HepG2 (cell line): ENCODE data around the gene TTC5. TPM values are rescaled to one million over a fixed set of nuclear protein-coding genes. Genes with fewer than 3 reads are reported as not detected.

Source experiments
- ATAC-seq: fragments of 200-7000 bp; cut with Tn5 transposase; 3 replicates; pipeline ENCODE4 v1.9.1; 2020; ENCODE audit warnings: mild to moderate bottlenecking, moderate library complexity
- BruUV-seq: library from RNA; stranded (reverse); fragments of 400-500 nt; replicated peaks from 2 replicates; lab custom pipeline; 2021; lab: Mats Ljungman, UMichigan
- CTCF ChIA-PET: fragments of 300-600 bp; formaldehyde crosslinking; extraction: SDS; loops from one replicate; lab custom pipeline; 2021; ENCODE audit warnings: low total read pairs, inconsistent platforms, low intra/inter-chr PET ratio; lab: Yijun Ruan, JAX
- POLR2A ChIA-PET: fragments of 350-600 bp; sonication (Branson Sonifier 250); formaldehyde crosslinking; loops from one replicate; lab custom pipeline; 2020; ENCODE audit warnings: antibody characterized with exemption, inconsistent platforms; lab: Yijun Ruan, JAX
- DNase-seq: peaks from one replicate; pipeline ENCODE4 v3.0.0-alpha.2; 2015; ENCODE audit warnings: low spot score
- FAIRE-seq: peaks from 3 replicates; lab custom pipeline; 2011; peaks lifted over from hg19 to GRCh38; lab: Jason Lieb, UNC
- H2AFZ ChIP-seq: one replicate; pipeline ENCODE4 v1.6.1; 2011; ENCODE audit warnings: low read length, inconsistent platforms
- H3K27ac ChIP-seq: fragments of 300-600 bp; 3 replicates; pipeline ENCODE4 v1.8.0; 2011; ENCODE audit warnings: mixed run types, mild to moderate bottlenecking, mixed read lengths, low read length, inconsistent platforms; ENCODE audit not compliant: insufficient read depth; ENCODE audit errors: extremely low read length
- H3K27me3 ChIP-seq, 2 experiments: fragments of 200-600 bp in 1 of 2; 2 replicates in 1 of 2; 3 replicates in 1 of 2; pipeline versions ENCODE4 v1.6.0 to v1.8.0; 2011; ENCODE audit warnings: low read length in 2 of 2, mild to moderate bottlenecking in 2 of 2, moderate library complexity in 2 of 2, inconsistent platforms in 1 of 2; ENCODE audit not compliant: insufficient read depth in 2 of 2, control insufficient read depth in 1 of 2
- H3K36me3 ChIP-seq, 2 experiments: fragments of 200-600 bp in 1 of 2; replicated peaks in 1 of 2; 2 replicates in 1 of 2; 3 replicates in 1 of 2; pipeline versions ENCODE4 v1.5.1 to v1.8.0; 2011; ENCODE audit warnings: low read length in 2 of 2, inconsistent platforms in 1 of 2; ENCODE audit not compliant: insufficient read depth in 2 of 2, control insufficient read depth in 1 of 2
- H3K4me1 ChIP-seq: 2 replicates; pipeline ENCODE4 v1.5.1; 2012; ENCODE audit warnings: low read length, inconsistent platforms; ENCODE audit not compliant: insufficient read depth
- H3K4me2 ChIP-seq: 2 replicates; pipeline ENCODE4 v1.6.0; 2011; ENCODE audit warnings: low read depth, low read length, inconsistent platforms
- H3K4me3 ChIP-seq, 3 experiments: fragments of 200-600 bp in 1 of 3; sonication (generic), shearing (Covaris generic) in 1 of 3; replicated peaks in 1 of 3; 2 replicates each; pipeline ENCODE4 v1.5.1; 2011 to 2016; ENCODE audit warnings: low read length in 3 of 3, inconsistent platforms in 2 of 3, low read depth in 2 of 3, mild to moderate bottlenecking in 2 of 3, control low read depth in 1 of 3, mixed read lengths in 1 of 3; ENCODE audit not compliant: insufficient read depth in 1 of 3
- H3K79me2 ChIP-seq: one replicate; pipeline ENCODE4 v1.6.1; 2011; ENCODE audit warnings: low read length, inconsistent platforms; ENCODE audit not compliant: insufficient read depth
- H3K9ac ChIP-seq: 2 replicates; pipeline ENCODE4 v1.6.0; 2011; ENCODE audit warnings: mild to moderate bottlenecking, low read depth, low read length, inconsistent platforms; ENCODE audit not compliant: insufficient read depth
- H3K9me3 ChIP-seq: 2 replicates; pipeline ENCODE4 v1.5.1; 2012; ENCODE audit warnings: mild to moderate bottlenecking, low read length
- H4K20me1 ChIP-seq: 2 replicates; pipeline ENCODE4 v1.6.0; 2011; ENCODE audit warnings: inconsistent platforms, mild to moderate bottlenecking, low read length, moderate library complexity; ENCODE audit not compliant: insufficient read depth
- ATF4 ChIP-seq, 2 experiments: fragments of 450-650 bp in 1 of 2; sonication (generic) in 1 of 2; formaldehyde crosslinking; IDR thresholded peaks; 2 replicates each; pipeline versions ENCODE4 v1.5.0 to v1.8.0; 2020 to 2022; ENCODE audit warnings: mild to moderate bottlenecking in 1 of 2, missing genetic modification reagents in 1 of 2
- BRCA1 ChIP-seq: sonication (generic); formaldehyde crosslinking; IDR thresholded peaks from 2 replicates; pipeline ENCODE4 v1.4.0; 2020; ENCODE audit warnings: missing genetic modification reagents
- CENPBD1 ChIP-seq: sonication (generic); formaldehyde crosslinking; IDR thresholded peaks from 2 replicates; pipeline ENCODE4 v1.8.0; 2022; ENCODE audit warnings: missing genetic modification reagents, low read depth, mild to moderate bottlenecking, borderline replicate concordance
- E2F5 ChIP-seq: sonication (generic); formaldehyde crosslinking; conservative IDR thresholded peaks from 2 replicates; pipeline ENCODE4 v1.4.0; 2020; ENCODE audit warnings: missing genetic modification reagents
- HNRNPUL1 ChIP-seq: fragments of 200-400 bp; formaldehyde crosslinking; IDR thresholded peaks from 2 replicates; pipeline ENCODE4 v1.6.1; 2017; ENCODE audit warnings: low read depth, mild to moderate bottlenecking, low read length, moderate library complexity
- IKZF5 ChIP-seq: IDR thresholded peaks from 2 replicates; pipeline ENCODE4 v1.6.1; 2018; ENCODE audit warnings: missing genetic modification reagents, mild to moderate bottlenecking, missing compliant biosample characterization
- KAT8 ChIP-seq: IDR thresholded peaks from 2 replicates; pipeline ENCODE4 v1.6.1; 2016; ENCODE audit warnings: missing genetic modification reagents, missing compliant biosample characterization
- KDM3A ChIP-seq: IDR thresholded peaks from 2 replicates; pipeline ENCODE4 v1.6.1; 2018; ENCODE audit warnings: low read depth, missing compliant biosample characterization
- KLF15 ChIP-seq: sonication (generic); formaldehyde crosslinking; IDR thresholded peaks from 2 replicates; pipeline ENCODE4 v1.8.1; 2023; ENCODE audit warnings: borderline replicate concordance, mild to moderate bottlenecking, inconsistent platforms, missing genetic modification reagents, mixed read lengths
- NR3C1 ChIP-seq: sonication (generic); formaldehyde crosslinking; IDR thresholded peaks from 2 replicates; pipeline ENCODE4 v1.4.0; 2020; ENCODE audit warnings: missing genetic modification reagents
- RNF219 ChIP-seq: sonication (generic); formaldehyde crosslinking; IDR thresholded peaks from 2 replicates; pipeline ENCODE4 v1.5.0; 2020; ENCODE audit warnings: mild to moderate bottlenecking, missing genetic modification reagents
- SAP130 ChIP-seq: IDR thresholded peaks from 2 replicates; pipeline ENCODE4 v1.6.1; 2016; ENCODE audit warnings: low read depth
- ZFP62 ChIP-seq: sonication (generic); formaldehyde crosslinking; IDR thresholded peaks from 2 replicates; pipeline ENCODE4 v1.4.0; 2020; ENCODE audit warnings: missing genetic modification reagents
- ZNF317 ChIP-seq: sonication (generic); formaldehyde crosslinking; IDR thresholded peaks from 2 replicates; pipeline ENCODE4 v1.5.0; 2020; ENCODE audit warnings: mild to moderate bottlenecking, missing genetic modification reagents
- ZNF331 ChIP-seq: sonication (generic); formaldehyde crosslinking; IDR thresholded peaks from 2 replicates; pipeline ENCODE4 v1.4.0; 2020; ENCODE audit warnings: missing genetic modification reagents
- ZNF747 ChIP-seq: sonication (generic); formaldehyde crosslinking; IDR thresholded peaks from 2 replicates; pipeline ENCODE4 v1.8.1; 2023; ENCODE audit warnings: missing genetic modification reagents, mild to moderate bottlenecking, borderline replicate concordance
- ZSCAN25 ChIP-seq: sonication (generic); formaldehyde crosslinking; IDR thresholded peaks from 2 replicates; pipeline ENCODE4 v1.8.0; 2022; ENCODE audit warnings: mild to moderate bottlenecking, missing genetic modification reagents
- WGBS: methylation state at CpG from one replicate; pipeline ENCODE4 v1.1.6; 2017; ENCODE audit warnings: low lambda C conversion rate; 5-methylcytosine and 5-hydroxymethylcytosine counted together
- in situ Hi-C: cut with HindIII; loops from 2 replicates; pipeline ENCODE4 v1.10.0; 2017; ENCODE audit warnings: low pct_unique_long_range_greater_than_20kb; ENCODE audit not compliant: extremely low pct_ligation_motif_present
- intact Hi-C: fragments of 100-400 bp; cut with micrococcal nuclease; formaldehyde crosslinking; loops from one replicate; pipeline ENCODE4 v1.10.0; 2022; ENCODE audit not compliant: unreplicated experiment
- polyA plus RNA-seq, 8 experiments: library from polyadenylated mRNA; depleted of rRNA in 3 of 8; stranded (reverse) in 7 of 8; unstranded in 1 of 8; fragments of >200 nt; fragmentation: Illumina TruSeq in 4 of 8; extraction: Trizol in 4 of 8; gene quantifications; 2 replicates each; pipeline versions ENCODE4 v1.2.1 to v1.2.3, GENCODE V29; 2011 to 2016; ENCODE audit warnings: low read depth in 4 of 8, missing spikeins in 1 of 8, mixed read lengths in 1 of 8; ENCODE audit not compliant: insufficient read depth in 1 of 8
- total RNA-seq, 5 experiments: library from RNA; depleted of rRNA; stranded (reverse); fragments of >200 nt; fragmentation: Illumina TruSeq; extraction: Trizol; gene quantifications; 2 replicates each; pipeline ENCODE4 v1.2.3, GENCODE V29; 2016; ENCODE audit warnings: low read depth in 1 of 5

TTC5 gene
- total and polyA plus RNA-seq, 2 of the 13 experiments (the other 11 are each of a cell fraction or from before 2014, with no cell fraction given) = 8.7 to 28.5 TPM

GRCh38 chr14:20327005-20327869 is 21.5 kb upstream of the TTC5 start:
- peaks cover 49% of the 10 kb centered on the region for H3K4me1 ChIP-seq
- H3K27ac ChIP-seq = peak overlapping the region; percentile 4
- H3K4me2 ChIP-seq = peak overlapping the region; percentile 30; the same call in 1 of the 2 replicates
- 42% methylated on average over 8 of the region's 8 CpGs for WGBS
- peak overlapping the region; percentile 15; the same call in 1 of the 2 replicates for H3K9ac ChIP-seq
- no TSS peak for BruUV-seq
- in situ Hi-C loops = loop anchor here (5.0 to 25.0 kb wide), 4 partner anchors 135 to 660 kb away; partner anchors contain the start of genes ANG, APEX1, METTL17 and OSGEP
- H3K79me2 ChIP-seq = peaks cover 66% of the 10 kb centered on the region
- FAIRE-seq (peak; percentile 70), ATAC-seq (peak; percentile 54; the same call in 2 of the 3 replicates), DNase-seq (peak; percentile 79)
- ChIA-PET POLR2A (interaction anchor here (0.8 to 9.8 kb wide), 5 partner anchors 15 to 279 kb away, joined by 3 to 139 read pairs (median 9); partner anchors contain the start of genes APEX1, PARP2 and PIP4P1), CTCF (interaction anchor here (0.8 to 3.0 kb wide), 5 partner anchors 22 to 283 kb away, joined by 4 to 26 read pairs (median 4); partner anchors contain the start of gene TTC5)
- no peaks in the 10 kb centered on the region for H3K27me3 ChIP-seq
- intact Hi-C loops = loop anchor here (1.0 to 5.0 kb wide), 5 partner anchors 16 to 279 kb away; partner anchors contain the start of genes PARP2 and TEP1
- H4K20me1 ChIP-seq = peaks cover 37% of the 10 kb centered on the region
- peaks cover 12 to 53% of the 10 kb centered on the region in 2 experiments for H3K36me3 ChIP-seq
- no peak overlapping the region for H3K4me3 ChIP-seq
- H2AFZ ChIP-seq = no peak overlapping the region
- no peaks in the 10 kb centered on the region for H3K9me3 ChIP-seq
- TF ChIP-seq SAP130 (peak; percentile 47; the same call in 1 of the 2 replicates), ZNF747 (CRISPR knock-in tag) (no peak), ZFP62 (no peak), RNF219 (CRISPR knock-in tag) (no peak), IKZF5 (CRISPR knock-in tag) (no peak), CENPBD1 (CRISPR knock-in tag) (no peak), KDM3A (CRISPR knock-in tag) (peak; percentile 65; the same call in 1 of the 2 replicates), ZNF331 (0 out of 2 replicates have a peak, but pooled peaks have one; percentile 31), HNRNPUL1 (no peak), ZSCAN25 (no peak), E2F5 (CRISPR knock-in tag) (no peak), NR3C1 (CRISPR knock-in tag) (no peak), ATF4 (CRISPR knock-in tag; IDR thresholded peaks at IDR 0.05) (no peak), BRCA1 (CRISPR knock-in tag) (no peak), KAT8 (CRISPR knock-in tag) (peak; percentile 56; the same call in 1 of the 2 replicates), ZNF317 (CRISPR knock-in tag) (no peak), KLF15 (CRISPR knock-in tag) (no peak)
